HG03060 (cell line): ENCODE data around the gene VN1R5.
A peak's percentile ranks its signal among the peaks of the same experiment; 100 is the strongest.
"Not testable (repeated sequence)": the region's sequence is repeated elsewhere in the genome, so short reads cannot be mapped to it uniquely, and the experiment has no call there.

ENCODE experiments used
- ATAC-seq: cut with Tn5 transposase; IDR thresholded peaks from one replicate; pipeline ENCODE4 v1.9.1; 2021; ENCODE audit warnings: low read depth, moderate number of reproducible peaks; ENCODE audit not compliant: unreplicated experiment

Gene VN1R5

GRCh38 chr1:247255772-247256171, at the start of gene VN1R5:
VN1R5 (plus strand) TSS chr1:247256072.
- ATAC-seq, result not testable (repeated sequence)

GRCh38 chr1:247209396-247209795, 46.5 kb upstream of the VN1R5 start:
- ATAC-seq, result no peak

GRCh38 chr1:247210062-247210375, 45.9 kb upstream of the VN1R5 start:
- no peak for ATAC-seq

- peak; percentile 81 for ATAC-seq
Measured at GRCh38 chr1:247210376-247211117, 45.3 kb upstream of the VN1R5 start.

- ATAC-seq, result no peak
Measured at GRCh38 chr1:247211339-247211738, 44.5 kb upstream of the VN1R5 start.

- peak; percentile 64 for ATAC-seq
Measured at GRCh38 chr1:247212012-247212411, 43.9 kb upstream of the VN1R5 start.

GRCh38 chr1:247212627-247213617, 43.0 kb upstream of the VN1R5 start:
- no peak for ATAC-seq

GRCh38 chr1:247216261-247216660, 39.6 kb upstream of the VN1R5 start:
- ATAC-seq, result no peak

GRCh38 chr1:247218121-247218651, 37.7 kb upstream of the VN1R5 start:
- no peak for ATAC-seq

- ATAC-seq, result not testable (repeated sequence)
Measured at GRCh38 chr1:247220280-247220679, 35.6 kb upstream of the VN1R5 start.

- no peak for ATAC-seq
Measured at GRCh38 chr1:247222840-247223239, 33.0 kb upstream of the VN1R5 start.

GRCh38 chr1:247224822-247225221, 31.1 kb upstream of the VN1R5 start:
- ATAC-seq, result no peak

- no peak for ATAC-seq
Measured at GRCh38 chr1:247228133-247228532, 27.7 kb upstream of the VN1R5 start.

GRCh38 chr1:247241691-247242090, 14.2 kb upstream of the VN1R5 start:
- no peak for ATAC-seq

- no peak for ATAC-seq
Measured at GRCh38 chr1:247243524-247244137, 12.2 kb upstream of the VN1R5 start.

GRCh38 chr1:247246325-247247115, 9.4 kb upstream of the VN1R5 start:
- ATAC-seq, result no peak

GRCh38 chr1:247247568-247247967, 8.3 kb upstream of the VN1R5 start:
- ATAC-seq, result no peak

- ATAC-seq, result no peak
Measured at GRCh38 chr1:247266053-247266452, 10.2 kb downstream of the VN1R5 start.

GRCh38 chr1:247268390-247269045, 12.6 kb downstream of the VN1R5 start:
- ATAC-seq, result no peak

- ATAC-seq, result no peak
Measured at GRCh38 chr1:247269133-247269532, 13.3 kb downstream of the VN1R5 start.
